GM12873 (cell line): Measurements from ENCODE around the gene TASP1.

Experiments used
- CTCF ChIP-seq: IDR thresholded peaks from 2 replicates; pipeline ENCODE4 v1.5.1; 2012; ENCODE audit warnings: low read depth, mild to moderate bottlenecking, moderate library complexity, low read length, control low read depth; ENCODE audit not compliant: insufficient read depth; ENCODE audit errors: missing control alignments

The TASP1 gene, protein sequence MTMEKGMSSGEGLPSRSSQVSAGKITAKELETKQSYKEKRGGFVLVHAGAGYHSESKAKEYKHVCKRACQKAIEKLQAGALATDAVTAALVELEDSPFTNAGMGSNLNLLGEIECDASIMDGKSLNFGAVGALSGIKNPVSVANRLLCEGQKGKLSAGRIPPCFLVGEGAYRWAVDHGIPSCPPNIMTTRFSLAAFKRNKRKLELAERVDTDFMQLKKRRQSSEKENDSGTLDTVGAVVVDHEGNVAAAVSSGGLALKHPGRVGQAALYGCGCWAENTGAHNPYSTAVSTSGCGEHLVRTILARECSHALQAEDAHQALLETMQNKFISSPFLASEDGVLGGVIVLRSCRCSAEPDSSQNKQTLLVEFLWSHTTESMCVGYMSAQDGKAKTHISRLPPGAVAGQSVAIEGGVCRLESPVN

DNA sequence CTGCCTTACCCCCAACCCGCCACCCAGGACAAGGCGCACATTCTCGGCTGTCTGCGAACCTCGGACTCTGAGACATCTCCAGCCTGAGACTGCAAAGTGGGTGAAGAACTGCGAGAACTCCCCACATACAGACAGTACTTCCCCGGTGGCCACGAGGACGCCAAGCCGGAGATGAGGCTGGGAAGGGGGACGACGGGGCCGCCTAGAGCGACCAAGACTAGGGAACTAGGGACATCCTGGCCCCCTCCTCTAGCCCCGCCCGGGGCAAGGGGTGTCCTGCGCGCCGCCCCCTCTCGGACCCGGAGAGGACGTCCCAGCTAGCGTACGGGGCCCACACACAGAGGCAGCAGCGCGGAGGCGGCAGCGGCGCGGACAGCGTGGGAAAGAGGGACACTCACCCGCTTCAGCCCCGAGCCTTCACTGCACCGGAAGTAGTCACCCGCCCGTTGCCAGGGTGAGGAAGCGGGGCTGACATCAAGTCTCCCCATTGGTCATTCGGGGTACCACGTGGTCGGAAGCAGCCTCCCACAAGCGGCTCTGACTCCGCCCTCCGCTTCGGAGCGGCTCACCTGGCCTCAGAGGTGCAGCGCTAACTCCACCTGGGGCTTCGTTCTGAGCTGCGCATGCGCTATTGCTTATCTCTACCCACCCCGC, at the start of gene TASP1:
TSS of gene TASP1 (minus strand) at position 437 of the 654 bp plus-strand sequence. CDS start 8,854 bp downstream, outside the sequence.
- TF ChIP-seq CTCF: no peak

GRCh38 chr20:13687815-13688214, 49.1 kb upstream of the TASP1 start:
- no peak for TF ChIP-seq CTCF

GRCh38 chr20:13685623-13686022, 46.9 kb upstream of the TASP1 start:
- TF ChIP-seq CTCF: no peak

- no peak for TF ChIP-seq CTCF
Measured at GRCh38 chr20:13684566-13685222, 46.0 kb upstream of the TASP1 start.

- no peak for TF ChIP-seq CTCF
Measured at GRCh38 chr20:13683833-13684232, 45.1 kb upstream of the TASP1 start.

GRCh38 chr20:13681248-13682125, 42.8 kb upstream of the TASP1 start:
- no peak for TF ChIP-seq CTCF
